Activated T-cell treated with anti-CD3 and anti-CD28 coated beads for 4 hours (primary cell): ENCODE measurements around the gene RBM22.

Experiments used
- DNase-seq: peaks from one replicate; pipeline ENCODE4 v3.0.0-alpha.2; 2020

Gene RBM22

GRCh38 chr5:150672237-150672883 lies 28.5 kb downstream of the RBM22 start:
- no peak for DNase-seq

GRCh38 chr5:150671509-150672236 lies 29.2 kb downstream of the RBM22 start:
- no peak for DNase-seq

- no peak for DNase-seq
Measured at GRCh38 chr5:150670948-150671310, 29.9 kb downstream of the RBM22 start.

- no peak for DNase-seq
Measured at GRCh38 chr5:150670275-150670947, 30.5 kb downstream of the RBM22 start.

GRCh38 chr5:150665044-150665443 lies 35.8 kb downstream of the RBM22 start:
- DNase-seq = no peak

GRCh38 chr5:150663936-150664335 lies 36.9 kb downstream of the RBM22 start:
- DNase-seq = no peak

- DNase-seq = no peak
Measured at GRCh38 chr5:150662731-150663516, 37.9 kb downstream of the RBM22 start.

GRCh38 chr5:150661821-150662596 lies 38.9 kb downstream of the RBM22 start:
- no peak for DNase-seq

- no peak for DNase-seq
Measured at GRCh38 chr5:150661086-150661485, 39.8 kb downstream of the RBM22 start, which contains the start of gene MYOZ3. MYOZ3 (plus strand) TSS chr5:150661251; CDS start chr5:150662942, 1,691 bp downstream.

- DNase-seq = no peak
Measured at GRCh38 chr5:150660108-150660831, 40.6 kb downstream of the RBM22 start.

- no peak for DNase-seq
Measured at GRCh38 chr5:150659360-150660107, 41.3 kb downstream of the RBM22 start.

- no peak for DNase-seq
Measured at GRCh38 chr5:150658699-150659265, 42.1 kb downstream of the RBM22 start.

- no peak for DNase-seq
Measured at GRCh38 chr5:150658121-150658520, 42.7 kb downstream of the RBM22 start.

GRCh38 chr5:150656191-150657132 lies 44.4 kb downstream of the RBM22 start:
- peak; percentile 60 for DNase-seq

GRCh38 chr5:150655221-150655620 lies 45.6 kb downstream of the RBM22 start:
- no peak for DNase-seq

GRCh38 chr5:150653762-150654556 lies 46.9 kb downstream of the RBM22 start:
- DNase-seq = no peak

- DNase-seq = no peak
Measured at GRCh38 chr5:150653145-150653761, 47.6 kb downstream of the RBM22 start.
